ENCODE results near the gene G6PC2. TPM values are rescaled to one million over a fixed set of nuclear protein-coding genes. Genes with fewer than 3 reads are reported as not detected.

Gene G6PC2
- total and polyA plus RNA-seq, 12 donors: 0.07 to 0.15 (median 0.11) TPM; not detected in 9

DNA sequence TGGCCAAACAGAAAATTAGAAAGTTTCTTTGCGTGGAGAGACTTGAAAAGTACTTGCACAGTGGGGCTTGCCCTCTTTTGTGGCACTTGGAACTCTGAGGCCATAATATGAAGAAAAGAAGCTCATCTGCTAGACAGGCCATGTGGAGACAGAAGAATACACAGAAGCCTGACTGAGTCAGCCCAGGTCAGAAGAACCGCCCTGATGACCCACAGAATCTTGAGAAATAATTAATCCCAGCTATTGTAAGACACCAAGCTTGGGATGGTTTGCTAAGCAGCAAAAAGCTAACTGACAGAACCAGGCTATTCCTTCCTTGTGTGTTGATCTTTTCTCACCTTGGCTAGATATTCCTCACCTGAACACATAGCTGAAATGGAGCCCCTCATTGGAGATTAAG lies 33.7 kb downstream of the G6PC2 start:
- TF ChIP-seq, protein P1, sequence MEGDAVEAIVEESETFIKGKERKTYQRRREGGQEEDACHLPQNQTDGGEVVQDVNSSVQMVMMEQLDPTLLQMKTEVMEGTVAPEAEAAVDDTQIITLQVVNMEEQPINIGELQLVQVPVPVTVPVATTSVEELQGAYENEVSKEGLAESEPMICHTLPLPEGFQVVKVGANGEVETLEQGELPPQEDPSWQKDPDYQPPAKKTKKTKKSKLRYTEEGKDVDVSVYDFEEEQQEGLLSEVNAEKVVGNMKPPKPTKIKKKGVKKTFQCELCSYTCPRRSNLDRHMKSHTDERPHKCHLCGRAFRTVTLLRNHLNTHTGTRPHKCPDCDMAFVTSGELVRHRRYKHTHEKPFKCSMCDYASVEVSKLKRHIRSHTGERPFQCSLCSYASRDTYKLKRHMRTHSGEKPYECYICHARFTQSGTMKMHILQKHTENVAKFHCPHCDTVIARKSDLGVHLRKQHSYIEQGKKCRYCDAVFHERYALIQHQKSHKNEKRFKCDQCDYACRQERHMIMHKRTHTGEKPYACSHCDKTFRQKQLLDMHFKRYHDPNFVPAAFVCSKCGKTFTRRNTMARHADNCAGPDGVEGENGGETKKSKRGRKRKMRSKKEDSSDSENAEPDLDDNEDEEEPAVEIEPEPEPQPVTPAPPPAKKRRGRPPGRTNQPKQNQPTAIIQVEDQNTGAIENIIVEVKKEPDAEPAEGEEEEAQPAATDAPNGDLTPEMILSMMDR (IDR thresholded peaks at IDR 0.05): no peak
- Histone ChIP-seq H3K9me3 (peaks cover 0 to 2% (median 0%) of the 10 kb centered on the region in 11 donors), H3K27ac (no peak overlapping the region), H3K27me3 (peaks cover 0 to 5% (median 0%) of the 10 kb centered on the region in 7 donors), H3K4me3 (no peak overlapping the region), H3K36me3 (no peaks in the 10 kb centered on the region), H3K4me1 (no peaks in the 10 kb centered on the region)
- DNase-seq: no peak
- WGBS, 2 donors: 86 to 88% methylated on average over 2 of the region's 2 CpGs
- ATAC-seq: no peak
- intact Hi-C loops (cut with DNase I): no loop called here

DNA sequence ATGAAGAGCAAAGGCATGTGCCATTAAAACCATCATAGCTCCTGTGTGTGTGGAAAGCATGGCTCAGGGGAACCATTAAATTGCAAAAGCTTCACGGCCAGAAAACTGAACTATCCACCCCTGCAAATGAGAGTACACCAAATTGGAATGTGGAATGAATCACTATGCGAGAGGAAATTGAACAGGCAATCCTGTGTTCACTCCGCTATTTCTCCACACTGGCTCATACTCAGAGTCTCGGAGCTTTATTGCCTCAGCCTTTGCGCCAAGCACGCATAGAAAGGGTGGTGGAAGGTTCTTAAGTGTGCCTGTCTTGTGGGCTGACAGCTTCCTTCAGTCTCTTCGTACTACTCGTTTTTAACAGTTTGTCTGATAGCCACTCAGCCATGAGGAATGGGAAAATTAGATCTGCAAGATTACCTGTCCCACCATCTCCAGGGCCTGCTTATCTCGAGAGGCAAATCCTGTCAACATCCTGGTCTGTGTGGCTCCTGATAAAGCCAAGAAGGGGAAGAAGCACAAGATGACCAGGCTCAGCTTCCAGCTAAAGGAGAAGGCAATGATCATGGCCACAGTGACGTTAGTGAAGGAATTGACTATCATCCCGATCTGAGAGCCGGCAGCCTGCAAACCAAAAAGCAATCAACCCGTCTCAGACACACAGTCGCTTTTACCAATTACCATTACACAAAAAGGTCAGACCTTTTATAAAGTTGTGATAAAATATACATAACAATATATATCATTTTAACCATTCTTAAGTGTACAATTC lies 34.9 kb downstream of the G6PC2 start:
- intact Hi-C loops (cut with DNase I): no loop called here

DNA sequence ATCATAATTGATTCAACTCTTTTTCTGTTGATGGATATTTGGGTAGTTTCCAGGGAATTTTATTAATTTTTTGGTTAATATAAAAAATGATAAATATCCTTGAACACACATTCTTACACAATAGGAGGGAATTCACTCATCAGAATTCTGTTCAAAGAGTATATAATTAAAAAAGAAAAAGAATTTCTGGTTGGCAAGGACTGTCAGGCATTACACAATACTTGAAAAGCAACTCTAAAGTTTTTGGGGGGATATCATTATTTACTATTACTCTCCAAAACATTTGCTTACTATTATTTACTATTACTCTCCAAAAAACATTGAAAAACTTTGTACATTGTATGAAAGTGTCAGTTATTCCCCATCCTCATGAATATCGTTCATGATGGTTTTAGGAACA lies 38.0 kb downstream of the G6PC2 start:
- Histone ChIP-seq H3K27ac (no peak overlapping the region), H3K9me3 (no peaks in the 10 kb centered on the region), H3K36me3 (no peaks in the 10 kb centered on the region), H3K27me3 (no peaks in the 10 kb centered on the region), H3K4me3 (no peak overlapping the region), H3K4me1 (peaks cover 0 to 6% (median 0%) of the 10 kb centered on the region in 9 donors)
- TF ChIP-seq, protein P1 (IDR thresholded peaks at IDR 0.05): no peak
- ATAC-seq: no peak
- intact Hi-C loops (cut with DNase I): no loop called here
- DNase-seq: no peak
- 97 to 99% methylated on average over 1 of the region's 1 CpG for WGBS, 2 donors

More for the DNA sequence above, 34.9 kb downstream of the G6PC2 start:
- no peaks in the 10 kb centered on the region for H3K36me3 ChIP-seq
- DNase-seq (no peak), ATAC-seq (no peak)
- H3K27me3 ChIP-seq: no peaks in the 10 kb centered on the region
- H3K4me3 ChIP-seq: no peak overlapping the region
- 68 to 78% methylated on average over 14 of the region's 14 CpGs for whole genome bisulfite sequencing, 2 donors
- TF ChIP-seq, protein P1 (IDR thresholded peaks at IDR 0.05): no peak
- H3K9me3 ChIP-seq: peaks cover 0 to 2% (median 0%) of the 10 kb centered on the region in 11 donors
- H3K27ac ChIP-seq: no peak overlapping the region
- no peaks in the 10 kb centered on the region for H3K4me1 ChIP-seq

DNA sequence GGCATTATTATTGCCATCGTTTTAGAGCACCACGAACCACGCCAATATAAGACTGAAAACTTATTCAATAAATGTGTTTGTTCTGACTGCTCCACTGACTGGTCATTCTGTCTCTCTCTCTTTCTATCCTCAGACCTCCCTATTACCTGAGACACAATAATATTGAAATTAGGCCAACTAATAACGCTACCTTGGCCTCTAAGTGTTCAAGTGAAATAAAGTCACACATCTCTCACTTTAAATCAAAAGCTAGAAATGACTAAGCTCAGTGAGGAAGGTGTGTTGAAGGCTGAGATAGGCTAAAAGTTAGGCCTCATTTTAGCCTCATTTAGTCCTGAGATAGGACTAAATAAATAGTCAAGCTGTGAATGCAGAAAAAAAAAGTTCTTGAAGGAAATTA lies 38.8 kb downstream of the G6PC2 start:
- ATAC-seq (no peak), DNase-seq (no peak)
- 91 to 95% methylated on average over 4 of the region's 4 CpGs for WGBS, 2 donors
- TF ChIP-seq, protein P1 (IDR thresholded peaks at IDR 0.05): no peak
- H3K4me3 ChIP-seq: no peak overlapping the region
- H3K27ac ChIP-seq: no peak overlapping the region
- no peaks in the 10 kb centered on the region for H3K9me3 ChIP-seq
- intact Hi-C loops (cut with DNase I): no loop called here
- no peaks in the 10 kb centered on the region for H3K27me3 ChIP-seq
- H3K4me1 ChIP-seq: peaks cover 0 to 6% (median 0%) of the 10 kb centered on the region in 9 donors
- no peaks in the 10 kb centered on the region for H3K36me3 ChIP-seq

Measured in heart right ventricle (tissue), 16 donors.